WERI-Rb-1 (cell line): Measurements from ENCODE around the gene LIN28B.
A peak's percentile ranks its signal among the peaks of the same experiment; 100 is the strongest.
"Not testable (repeated sequence)": the region's sequence is repeated elsewhere in the genome, so short reads cannot be mapped to it uniquely, and the experiment has no call there.

Experiments used
- DNase-seq: peaks from one replicate; pipeline ENCODE4 v3.0.0-alpha.2; 2020
- H3K27ac ChIP-seq: fragments of 250-450 bp; sonication (Bioruptor Pico); 2 replicates; pipeline ENCODE4 v1.5.1; 2020; ENCODE audit warnings: mild to moderate bottlenecking, moderate library complexity
- H3K27me3 ChIP-seq: fragments of 250-450 bp; sonication (Bioruptor Pico); 2 replicates; pipeline ENCODE4 v1.5.1; 2021; ENCODE audit warnings: mild to moderate bottlenecking, low read depth, moderate library complexity; ENCODE audit not compliant: insufficient read depth, severe bottlenecking
- H3K36me3 ChIP-seq: fragments of 250-450 bp; sonication (Bioruptor Pico); 2 replicates; pipeline ENCODE4 v1.5.1; 2020; ENCODE audit warnings: mild to moderate bottlenecking, moderate library complexity
- H3K4me3 ChIP-seq: 2 replicates; pipeline ENCODE4 v1.5.1; 2011; ENCODE audit warnings: low read depth, mild to moderate bottlenecking, control low read depth, low read length
- H3K9me3 ChIP-seq: fragments of 250-450 bp; sonication (Bioruptor Pico); 2 replicates; pipeline ENCODE4 v1.5.1; 2021; ENCODE audit warnings: mild to moderate bottlenecking, moderate library complexity; ENCODE audit not compliant: severe bottlenecking
- CTCF ChIP-seq: IDR thresholded peaks from 2 replicates; pipeline ENCODE4 v1.5.1; 2011; ENCODE audit warnings: low read depth, mild to moderate bottlenecking, control low read depth, inconsistent platforms, low read length

Gene LIN28B

GRCh38 chr6:105078386-105078708, 121.4 kb downstream of the LIN28B start:
- no peaks in the 10 kb centered on the region for H3K27me3 ChIP-seq
- peaks cover 8% of the 10 kb centered on the region for H3K36me3 ChIP-seq
- no peak for TF ChIP-seq CTCF
- no peak overlapping the region for H3K4me3 ChIP-seq
- DNase-seq = no peak
- no peak overlapping the region for H3K27ac ChIP-seq
- H3K9me3 ChIP-seq = no peaks in the 10 kb centered on the region

GRCh38 chr6:105080279-105080678, 123.4 kb downstream of the LIN28B start:
- Histone ChIP-seq H3K27me3 (no peaks in the 10 kb centered on the region), H3K36me3 (peaks cover 8% of the 10 kb centered on the region), H3K4me3 (no peak overlapping the region), H3K27ac (no peak overlapping the region), H3K9me3 (no peaks in the 10 kb centered on the region)
- no peak for DNase-seq
- TF ChIP-seq CTCF = no peak

- H3K9me3 ChIP-seq, DNase-seq, H3K36me3 ChIP-seq, H3K27me3 ChIP-seq, H3K27ac ChIP-seq, H3K4me3 ChIP-seq: not testable (repeated sequence)
These were observed 124.8 kb downstream of the LIN28B start for GRCh38 chr6:105081662-105082061.

- TF ChIP-seq CTCF = peak; percentile 52
- Histone ChIP-seq H3K9me3 (no peaks in the 10 kb centered on the region), H3K27ac (no peak overlapping the region), H3K27me3 (no peaks in the 10 kb centered on the region), H3K36me3 (no peaks in the 10 kb centered on the region), H3K4me3 (no peak overlapping the region)
- peak; percentile 28 for DNase-seq
These were observed 130.8 kb downstream of the LIN28B start for GRCh38 chr6:105087571-105088211.

GRCh38 chr6:105091140-105091829, 134.4 kb downstream of the LIN28B start:
- Histone ChIP-seq H3K27ac (no peak overlapping the region), H3K27me3 (no peaks in the 10 kb centered on the region), H3K9me3 (no peaks in the 10 kb centered on the region), H3K4me3 (no peak overlapping the region), H3K36me3 (no peaks in the 10 kb centered on the region)
- DNase-seq = no peak
- TF ChIP-seq CTCF = no peak

GRCh38 chr6:105094133-105094640, 137.3 kb downstream of the LIN28B start:
- TF ChIP-seq CTCF = 0 out of 2 replicates have a peak, but pooled peaks have one; percentile 5
- Histone ChIP-seq H3K27me3 (no peaks in the 10 kb centered on the region), H3K27ac (no peak overlapping the region), H3K4me3 (no peak overlapping the region), H3K9me3 (no peaks in the 10 kb centered on the region), H3K36me3 (no peaks in the 10 kb centered on the region)
- no peak for DNase-seq
